ENCODE data around the gene TMEM233. TPM values are rescaled to one million over a fixed set of nuclear protein-coding genes. Genes with fewer than 3 reads are reported as not detected.

TMEM233 gene
- total RNA-seq, 2 donors from 2014 or later = 0.08 to 0.52 TPM

DNA sequence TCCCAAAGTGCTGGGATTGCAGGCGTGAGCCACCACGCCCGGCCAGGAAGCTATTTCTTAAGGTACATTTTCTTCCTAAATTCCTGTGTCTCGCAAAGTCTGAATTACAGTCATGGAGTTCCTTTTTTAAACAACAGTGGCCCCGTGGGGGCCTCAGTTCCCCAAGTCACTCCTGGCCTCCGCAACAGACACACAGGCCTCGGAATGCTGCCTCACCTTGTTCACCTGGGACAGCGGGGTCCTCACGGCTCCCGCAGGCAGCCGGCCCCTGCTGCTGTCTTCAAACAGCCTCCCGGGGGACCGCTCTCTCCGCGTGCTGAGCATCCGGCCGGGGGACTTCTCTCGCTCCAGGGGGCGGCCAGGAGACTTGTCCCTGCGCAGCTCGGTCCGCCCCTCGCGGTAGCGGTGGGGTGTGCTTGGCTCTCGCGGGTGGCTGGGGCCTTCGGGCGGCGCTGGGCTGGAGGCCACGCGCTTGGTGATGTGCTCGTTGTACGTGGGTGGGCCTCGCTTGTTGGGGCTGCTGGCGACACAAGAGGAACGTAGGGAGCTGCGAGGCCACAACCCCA is 96.4 kb downstream of the TMEM233 start:
- intact Hi-C loops (cut with DNase I, micrococcal nuclease) = no loop called here
- DNase-seq (no peak), ATAC-seq (no peak)

DNA sequence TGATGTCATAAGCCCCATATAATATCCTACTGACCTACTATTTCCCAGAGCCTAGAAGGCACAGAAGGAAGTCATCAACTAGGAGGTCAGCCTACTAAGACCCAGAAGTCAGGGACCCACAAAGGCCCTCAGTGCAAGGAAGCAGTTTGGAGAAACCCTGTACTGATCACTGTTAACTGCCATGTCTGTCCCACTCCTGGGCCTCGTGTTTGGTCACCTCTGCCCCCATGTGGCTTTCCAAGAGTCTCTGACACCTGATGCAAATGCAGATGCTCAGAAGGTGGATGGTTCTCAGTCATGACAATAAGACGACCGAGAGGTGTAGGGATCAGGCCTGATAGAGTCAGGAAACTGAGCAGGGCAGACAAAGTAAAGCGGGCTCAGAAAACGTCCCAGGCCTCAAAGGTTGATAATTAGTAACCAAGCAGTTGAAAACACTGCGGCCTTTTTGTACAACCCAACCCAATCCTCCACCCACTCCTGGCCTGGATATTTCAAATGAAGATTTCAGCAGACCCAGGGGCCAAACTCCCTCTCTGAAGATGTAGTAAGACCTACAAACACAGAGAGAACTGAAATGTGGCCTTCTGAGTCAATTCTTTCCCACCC is 97.7 kb downstream of the TMEM233 start:
- ATAC-seq = no peak
- intact Hi-C loops (cut with DNase I, micrococcal nuclease) = no loop called here
- no peak for DNase-seq

DNA sequence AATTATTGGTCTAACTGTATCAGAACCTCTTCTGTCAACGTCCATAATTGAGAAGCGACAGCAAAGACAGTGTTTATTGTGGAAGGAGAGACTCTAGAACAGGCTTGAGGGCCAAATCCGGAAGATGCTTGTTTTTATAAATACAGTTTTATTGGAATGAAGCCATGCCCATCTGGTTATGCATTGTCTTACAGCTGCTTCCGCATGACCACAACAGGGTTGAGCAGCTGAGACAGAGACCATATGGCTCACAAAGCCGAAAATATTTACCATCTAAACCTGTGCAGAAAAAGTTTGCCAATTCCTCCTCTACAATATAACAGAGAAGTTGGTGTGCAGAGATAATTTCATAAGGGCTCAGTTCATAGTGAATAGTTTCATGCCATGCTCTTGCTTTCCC is 98.8 kb downstream of the TMEM233 start:
- ATAC-seq (peak; percentile 49), DNase-seq (no peak)
- intact Hi-C loops (cut with DNase I, micrococcal nuclease) = no loop called here

Other genes with a start within 250 kb of the TMEM233 start
- 100 to 1,000 TPM in 1 of 2 donors, 10 to 100 TPM in 1; 62.2 to 111 TPM for gene PRKAB1, start 74.4 kb downstream of the TMEM233 start, total RNA-seq